CD4-positive, alpha-beta T cell treated with Interferon alpha-2 for 1 hour (primary cell): ENCODE measurements around the gene SORL1.

ENCODE experiments used
- DNase-seq, 2 donors: peaks; one replicate each; pipeline ENCODE4 v3.0.0-alpha.2; 2020 to 2022

The SORL1 gene

DNA sequence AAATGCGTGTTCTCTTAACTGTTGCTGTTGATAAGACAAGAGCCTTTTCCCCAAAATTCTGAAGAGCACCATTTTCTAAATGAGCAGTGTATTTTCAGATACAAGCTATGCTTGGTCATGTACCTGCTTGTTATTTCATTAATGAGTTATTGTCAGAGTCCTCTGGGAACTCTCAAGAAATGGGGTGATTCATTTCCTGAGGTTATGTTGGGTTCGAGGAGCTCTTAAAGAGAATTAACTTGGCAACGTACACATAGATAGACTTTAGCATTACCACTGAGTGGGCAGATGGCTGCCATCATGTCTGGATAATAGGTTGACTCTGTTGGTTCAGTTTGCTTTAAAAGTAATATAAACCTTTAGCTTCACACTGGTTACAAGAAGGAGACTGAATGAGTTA lies 88.5 kb downstream of the SORL1 start:
- no peak for DNase-seq

DNA sequence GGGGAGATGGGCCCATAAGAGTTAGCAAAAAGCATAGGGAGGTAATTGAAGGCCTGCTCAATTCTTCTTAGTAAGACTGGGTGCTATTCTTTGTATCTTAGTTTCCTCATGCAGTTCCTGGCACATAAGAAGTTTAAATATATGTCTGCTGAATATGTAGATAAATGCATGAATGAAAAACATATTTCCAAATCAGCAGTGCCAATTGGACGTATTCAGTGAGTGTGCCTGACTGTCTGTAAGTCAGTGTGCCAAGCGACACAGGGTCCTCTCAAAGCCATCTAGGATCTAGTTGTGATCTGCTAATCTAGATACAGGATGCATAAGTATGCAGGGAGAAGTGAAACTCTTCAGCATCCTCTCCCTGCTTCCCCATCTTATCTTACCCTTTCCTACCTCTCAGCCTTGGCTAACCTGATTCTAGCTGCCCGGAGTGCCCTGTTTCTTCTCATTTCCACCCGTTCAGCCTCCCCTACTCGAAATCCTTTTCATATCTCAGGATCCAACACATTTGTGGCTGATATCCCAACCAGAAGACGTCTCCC lies 91.8 kb downstream of the SORL1 start:
- no peak for DNase-seq

DNA sequence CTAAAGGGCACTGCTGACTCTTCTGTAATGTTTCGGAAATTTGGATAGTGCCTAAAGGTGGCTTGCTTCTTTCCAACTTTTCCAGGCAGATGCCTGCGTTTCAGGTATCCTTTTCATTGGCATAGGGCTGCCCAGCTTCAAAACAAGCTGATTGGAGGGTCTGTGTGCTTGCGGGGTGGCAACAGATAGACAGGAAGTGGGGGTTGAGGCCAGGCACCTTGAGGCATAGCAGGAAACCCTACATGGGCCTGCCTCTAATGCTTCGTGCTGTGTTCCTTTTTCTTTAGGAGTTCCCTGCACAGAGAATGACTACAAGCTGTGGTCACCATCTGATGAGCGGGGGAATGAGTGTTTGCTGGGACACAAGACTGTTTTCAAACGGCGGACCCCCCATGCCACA lies 92.8 kb downstream of the SORL1 start:
- peak in 1 of 2 donors; percentile 41 for DNase-seq

DNA sequence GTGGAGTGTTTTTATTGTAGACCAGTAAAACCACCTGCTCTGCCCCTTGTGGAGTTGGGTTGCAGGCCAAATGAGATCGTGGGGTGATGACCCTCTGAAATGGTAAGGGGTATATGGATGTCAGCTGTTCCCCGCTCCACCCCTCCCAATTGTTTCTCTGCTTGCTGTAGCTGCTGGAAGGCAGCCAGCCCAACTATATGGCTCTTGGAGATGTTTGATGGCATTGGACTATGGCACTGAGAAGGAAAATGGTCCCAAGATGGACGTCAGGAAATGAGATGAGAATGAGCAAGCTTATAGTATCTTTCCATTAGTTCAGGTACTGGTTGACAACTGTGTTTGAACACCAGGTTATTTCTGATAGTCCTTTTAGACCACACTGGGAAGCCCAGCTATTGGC lies 95.5 kb downstream of the SORL1 start:
- DNase-seq, result no peak

DNA sequence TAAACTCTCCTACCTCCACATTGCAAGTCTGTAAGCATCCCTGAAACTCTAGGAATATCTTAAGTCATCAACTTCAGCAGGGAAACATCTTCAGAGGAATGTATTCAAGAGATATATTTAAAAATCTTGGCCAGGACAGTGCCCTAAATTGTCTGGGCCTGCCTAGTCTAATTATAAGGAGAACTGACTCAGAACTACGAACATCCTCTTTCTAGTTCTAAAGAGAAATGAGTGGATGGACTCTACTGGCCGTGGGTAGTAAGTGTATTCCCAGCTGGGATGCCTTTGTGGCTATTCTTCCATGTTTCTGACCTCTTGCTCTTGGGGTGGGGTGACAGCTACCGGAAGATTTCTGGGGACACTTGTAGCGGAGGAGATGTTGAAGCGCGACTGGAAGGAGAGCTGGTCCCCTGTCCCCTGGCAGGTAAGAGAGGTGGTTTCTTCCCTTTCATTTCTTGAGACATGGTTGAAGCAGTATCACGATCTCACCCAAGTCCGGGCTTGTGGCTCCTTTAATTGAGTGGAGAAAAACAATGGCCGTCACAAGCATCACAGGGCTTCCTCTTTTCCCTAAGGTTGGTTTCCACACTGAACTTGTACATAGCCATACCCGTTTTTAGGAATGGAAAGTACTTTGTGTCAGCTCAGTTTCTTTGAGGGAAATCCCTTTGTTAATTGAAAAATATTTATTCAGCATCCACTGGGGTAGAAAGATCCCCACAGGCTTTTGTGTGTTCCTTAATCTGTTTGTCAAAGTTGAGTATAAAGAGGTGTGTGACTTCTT lies 98.3 kb downstream of the SORL1 start:
- DNase-seq, result no peak

DNA sequence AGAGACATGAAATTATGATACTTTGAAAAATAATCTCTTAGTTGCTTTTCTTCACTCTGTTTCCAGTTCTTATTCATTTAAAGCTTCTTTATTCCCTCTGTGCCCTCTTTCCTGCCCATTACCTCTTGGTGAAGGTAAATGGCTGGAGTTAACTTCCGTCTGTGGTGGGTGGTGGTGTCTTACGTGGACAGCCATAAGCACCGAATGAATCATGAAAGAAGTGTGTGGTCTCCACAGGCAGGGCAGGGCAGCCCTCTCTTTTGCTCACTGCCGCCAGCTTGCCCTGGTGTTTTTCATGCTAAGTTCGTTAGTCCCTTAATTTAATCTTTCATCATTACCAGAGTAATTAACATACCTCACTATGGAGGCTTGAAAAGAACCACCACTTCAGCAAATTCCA lies 99.3 kb downstream of the SORL1 start:
- no peak for DNase-seq

DNA sequence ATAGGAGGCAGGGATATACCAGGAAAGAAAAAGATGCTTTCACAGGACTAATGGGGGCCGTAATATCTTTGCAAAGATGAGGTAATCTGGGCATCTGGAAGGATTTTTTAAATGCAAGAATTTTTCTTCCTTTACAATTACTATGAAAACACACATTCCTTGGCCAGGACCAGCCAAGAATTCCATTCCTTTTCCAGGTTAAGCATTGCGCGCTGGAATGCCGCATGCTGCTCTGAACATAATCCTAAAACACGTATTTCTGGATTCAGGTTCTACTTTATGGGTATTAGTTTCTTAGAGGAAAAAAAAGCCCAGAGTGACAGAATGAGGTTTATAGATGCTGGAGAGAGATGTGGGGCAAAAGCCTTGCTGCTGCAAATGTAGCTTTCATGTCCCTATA lies 100.0 kb downstream of the SORL1 start:
- DNase-seq, result no peak

DNA sequence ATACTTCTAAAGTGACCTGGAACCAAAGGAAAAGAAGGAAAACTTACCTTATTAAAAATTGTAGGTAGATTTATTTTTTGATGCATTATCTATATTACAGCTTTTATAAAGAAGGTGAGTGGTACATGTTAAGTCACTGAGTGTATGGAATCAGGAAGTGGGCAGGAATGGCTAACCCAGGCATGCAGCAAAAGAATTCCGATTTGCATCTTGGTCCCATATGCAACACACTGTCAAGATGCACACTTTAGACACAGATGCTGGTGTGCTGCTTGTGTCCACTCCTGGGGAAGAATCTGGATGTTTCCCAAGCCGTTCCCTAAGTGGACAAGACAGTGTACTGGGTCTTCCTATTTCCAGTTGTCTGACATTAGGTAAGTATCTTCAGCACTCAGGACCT lies 100.5 kb downstream of the SORL1 start:
- no peak for DNase-seq

DNA sequence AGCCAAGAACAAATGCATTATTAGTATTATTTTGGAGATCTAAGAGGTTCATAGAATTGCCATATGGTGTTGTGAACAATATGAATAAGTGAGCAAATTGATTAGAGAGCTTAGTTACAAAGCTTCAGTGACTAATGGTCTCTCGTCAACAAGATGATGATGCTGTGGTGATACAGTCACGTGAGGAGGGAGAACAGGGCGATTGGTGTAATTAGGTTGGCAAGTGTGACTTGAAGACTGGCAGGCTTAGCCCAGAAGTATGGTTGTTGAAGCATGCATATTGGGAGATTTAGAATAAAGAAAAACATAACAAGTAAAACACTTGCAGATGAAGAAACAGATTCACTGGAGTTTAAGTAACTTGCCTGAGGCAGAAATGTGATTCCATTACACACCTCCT lies 101.3 kb downstream of the SORL1 start:
- no peak for DNase-seq

DNA sequence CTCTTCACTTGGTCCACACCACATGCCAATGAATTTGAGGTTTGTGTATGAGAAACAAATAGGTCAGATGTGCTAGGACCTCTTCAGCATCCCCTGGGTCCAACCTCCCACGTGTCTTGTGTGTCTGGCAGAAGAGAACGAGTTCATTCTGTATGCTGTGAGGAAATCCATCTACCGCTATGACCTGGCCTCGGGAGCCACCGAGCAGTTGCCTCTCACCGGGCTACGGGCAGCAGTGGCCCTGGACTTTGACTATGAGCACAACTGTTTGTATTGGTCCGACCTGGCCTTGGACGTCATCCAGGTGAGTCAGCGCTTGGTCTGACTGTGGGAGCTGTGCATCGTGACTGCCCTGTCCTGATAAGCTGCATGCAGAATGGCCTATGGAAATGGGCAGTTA lies 101.7 kb downstream of the SORL1 start:
- no peak for DNase-seq

DNA sequence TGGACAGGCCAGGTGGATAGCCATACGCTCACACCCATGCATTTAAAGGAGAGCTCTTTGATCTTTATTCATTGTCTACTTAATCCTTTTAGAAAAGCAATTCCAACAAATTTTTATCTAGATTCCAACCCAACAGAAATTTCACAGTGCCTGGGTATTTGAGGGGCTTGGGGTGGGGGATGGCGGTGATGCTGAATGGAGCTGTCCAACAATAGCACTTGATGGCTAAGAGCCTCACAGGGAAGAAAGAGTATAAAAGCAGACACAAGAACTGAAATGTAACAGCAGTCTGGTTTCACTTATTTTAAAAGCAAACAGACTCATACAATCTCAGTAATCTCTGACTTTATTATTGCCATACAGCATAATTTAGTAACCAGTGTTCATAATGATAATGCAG lies 102.4 kb downstream of the SORL1 start:
- no peak for DNase-seq

DNA sequence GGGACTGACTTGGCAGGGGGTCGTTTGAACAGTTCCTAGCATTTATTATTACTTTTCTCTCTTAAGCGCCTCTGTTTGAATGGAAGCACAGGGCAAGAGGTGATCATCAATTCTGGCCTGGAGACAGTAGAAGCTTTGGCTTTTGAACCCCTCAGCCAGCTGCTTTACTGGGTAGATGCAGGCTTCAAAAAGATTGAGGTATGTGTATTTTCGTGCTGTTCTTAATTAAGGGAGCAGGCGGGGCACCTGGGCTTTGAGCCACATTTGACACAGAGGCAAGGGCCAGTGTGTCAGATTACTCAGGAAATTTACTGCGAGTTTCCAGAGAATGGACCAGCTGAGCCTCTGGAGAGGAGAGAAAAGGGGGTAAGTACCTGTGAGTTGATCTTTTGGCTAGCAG lies 103.0 kb downstream of the SORL1 start:
- no peak for DNase-seq

DNA sequence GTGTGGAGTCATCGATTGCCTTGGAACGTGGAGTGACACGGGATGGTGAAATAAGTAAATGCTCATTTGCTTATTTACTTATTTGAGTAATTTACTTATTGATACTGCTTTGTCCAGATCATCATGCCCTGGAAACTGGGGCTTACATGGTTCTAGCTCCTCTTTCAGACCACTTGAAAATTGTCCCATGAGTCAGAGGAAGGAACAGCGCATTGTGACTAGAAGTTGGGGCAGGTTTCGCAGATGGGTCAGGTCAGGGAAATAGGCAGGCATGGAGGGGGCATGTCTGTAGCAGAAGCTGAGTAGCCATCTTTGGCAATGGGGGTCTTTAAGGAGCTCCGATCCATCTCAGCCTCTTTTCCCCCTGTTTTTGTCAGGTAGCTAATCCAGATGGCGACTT lies 104.8 kb downstream of the SORL1 start:
- DNase-seq, result no peak

DNA sequence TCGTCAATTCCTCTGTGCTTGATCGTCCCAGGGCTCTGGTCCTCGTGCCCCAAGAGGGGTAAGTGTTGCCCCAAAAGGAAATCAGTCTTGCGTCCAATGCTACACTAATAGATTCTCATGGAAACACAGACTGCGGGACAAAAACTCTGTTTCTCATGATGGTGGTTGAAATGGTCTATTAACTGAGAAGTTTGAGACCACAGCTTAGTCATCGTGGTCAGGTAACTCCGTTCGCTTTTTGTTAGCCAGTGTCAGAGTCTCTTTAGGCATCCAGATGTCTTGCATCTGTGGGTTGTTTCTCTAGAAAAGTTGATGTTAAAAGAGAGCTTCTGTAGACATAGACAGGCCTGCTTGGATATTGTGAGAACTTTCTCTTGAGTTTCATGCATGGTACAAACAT lies 105.2 kb downstream of the SORL1 start:
- no peak for DNase-seq

DNA sequence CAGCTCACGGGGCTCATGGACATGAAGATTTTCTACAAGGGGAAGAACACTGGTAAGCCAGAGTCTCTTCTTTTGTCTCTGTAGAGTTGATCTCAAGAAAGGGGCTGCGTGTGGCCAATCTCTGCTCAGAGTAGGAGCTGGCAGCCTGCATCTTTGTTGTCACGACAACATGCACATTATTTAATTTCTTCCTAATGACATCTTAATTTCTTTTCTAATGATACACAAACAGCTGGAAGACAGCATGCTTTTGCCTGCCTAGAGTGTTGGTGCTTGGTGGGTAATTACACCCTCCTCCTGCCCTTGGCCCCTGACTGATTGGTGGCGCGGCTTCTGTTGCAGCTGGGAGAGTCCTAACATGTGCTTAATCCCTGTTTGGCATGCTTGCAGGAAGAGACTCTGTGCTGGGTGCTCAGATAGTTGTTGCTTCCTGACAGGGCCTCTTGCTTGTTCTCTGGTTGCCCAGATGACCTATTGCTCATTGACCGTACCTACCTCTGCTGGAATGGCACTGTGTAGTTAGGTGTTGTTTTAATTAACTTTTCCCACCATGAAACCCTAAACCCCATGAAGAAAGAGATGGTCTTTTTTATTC lies 107.6 kb downstream of the SORL1 start:
- DNase-seq, result no peak

DNA sequence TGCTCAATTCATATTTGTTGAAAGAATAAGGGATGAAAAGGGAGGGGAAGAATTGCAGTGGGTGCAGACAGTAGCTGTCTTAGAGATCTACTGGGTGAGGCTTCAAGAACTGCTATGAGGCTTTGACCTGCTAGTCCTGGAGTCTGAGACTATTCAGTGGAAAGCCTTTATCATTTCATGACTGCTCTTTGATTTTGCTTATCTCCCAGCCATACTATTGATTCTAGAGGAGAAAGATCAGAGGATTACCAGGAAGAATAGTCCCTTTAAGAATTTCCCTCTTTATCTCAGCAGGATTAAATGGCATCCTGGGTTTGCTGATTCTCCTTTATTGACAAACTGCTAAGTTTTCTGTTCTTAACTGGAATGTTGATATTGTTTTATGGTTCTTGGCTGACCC lies 108.1 kb downstream of the SORL1 start:
- no peak for DNase-seq

DNA sequence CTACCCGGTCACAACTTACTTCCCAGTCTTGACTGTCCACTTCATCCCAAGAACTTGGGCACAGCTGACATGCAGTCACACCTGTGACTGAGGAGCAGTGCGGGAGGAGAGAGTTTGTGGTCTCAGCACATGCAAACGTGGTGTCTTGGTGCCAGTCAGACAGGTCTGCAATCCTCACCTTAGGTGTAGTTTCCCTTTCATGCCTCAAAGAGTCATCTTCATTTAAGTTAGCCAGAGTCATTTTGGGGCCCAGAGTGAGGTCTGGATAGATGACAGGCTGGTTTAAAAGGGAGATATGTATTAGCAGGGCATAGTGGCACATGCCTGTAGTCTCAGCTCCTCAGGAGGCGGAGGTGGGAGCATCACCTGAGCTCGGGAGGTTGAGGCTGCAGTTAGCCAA lies 109.1 kb downstream of the SORL1 start:
- DNase-seq, result no peak

DNA sequence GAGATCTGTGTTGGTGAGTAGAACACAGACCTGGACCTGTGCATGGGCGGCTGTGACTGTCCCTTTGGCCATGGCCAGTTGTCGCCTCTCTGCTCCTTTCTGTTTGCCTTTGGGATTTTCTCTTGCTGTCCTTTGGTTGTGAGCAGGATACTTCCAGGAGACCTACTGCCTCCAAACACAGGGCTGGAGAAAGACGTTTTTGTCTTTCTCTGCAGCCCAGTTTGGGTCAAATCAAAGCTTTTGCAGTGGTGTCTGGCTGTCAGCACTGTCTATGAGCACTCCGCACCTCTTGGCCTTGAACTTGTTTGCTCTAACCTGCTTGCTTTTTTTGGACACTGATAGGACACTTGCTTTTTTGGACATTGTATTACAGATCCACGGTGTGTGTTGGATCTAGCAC lies 109.6 kb downstream of the SORL1 start:
- no peak for DNase-seq

DNA sequence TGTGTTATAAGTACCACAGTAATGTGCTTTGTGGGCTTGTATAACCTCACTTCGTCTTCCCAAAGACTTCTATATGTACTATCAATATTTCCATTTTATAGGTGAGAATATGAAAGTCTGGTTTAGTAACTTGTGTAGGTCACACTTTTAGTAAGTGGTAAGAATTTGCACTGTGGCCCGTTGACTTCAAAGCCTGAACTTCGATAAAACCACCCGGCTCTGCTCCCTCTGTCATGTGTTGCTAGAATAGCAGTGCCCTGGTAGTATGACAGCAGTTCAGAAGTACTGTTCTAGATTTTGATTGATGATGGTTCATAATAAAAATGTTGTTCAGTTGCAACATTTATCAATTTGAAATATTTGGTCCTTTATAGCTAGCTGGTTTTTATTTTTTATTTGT lies 110.9 kb downstream of the SORL1 start:
- no peak for DNase-seq

DNA sequence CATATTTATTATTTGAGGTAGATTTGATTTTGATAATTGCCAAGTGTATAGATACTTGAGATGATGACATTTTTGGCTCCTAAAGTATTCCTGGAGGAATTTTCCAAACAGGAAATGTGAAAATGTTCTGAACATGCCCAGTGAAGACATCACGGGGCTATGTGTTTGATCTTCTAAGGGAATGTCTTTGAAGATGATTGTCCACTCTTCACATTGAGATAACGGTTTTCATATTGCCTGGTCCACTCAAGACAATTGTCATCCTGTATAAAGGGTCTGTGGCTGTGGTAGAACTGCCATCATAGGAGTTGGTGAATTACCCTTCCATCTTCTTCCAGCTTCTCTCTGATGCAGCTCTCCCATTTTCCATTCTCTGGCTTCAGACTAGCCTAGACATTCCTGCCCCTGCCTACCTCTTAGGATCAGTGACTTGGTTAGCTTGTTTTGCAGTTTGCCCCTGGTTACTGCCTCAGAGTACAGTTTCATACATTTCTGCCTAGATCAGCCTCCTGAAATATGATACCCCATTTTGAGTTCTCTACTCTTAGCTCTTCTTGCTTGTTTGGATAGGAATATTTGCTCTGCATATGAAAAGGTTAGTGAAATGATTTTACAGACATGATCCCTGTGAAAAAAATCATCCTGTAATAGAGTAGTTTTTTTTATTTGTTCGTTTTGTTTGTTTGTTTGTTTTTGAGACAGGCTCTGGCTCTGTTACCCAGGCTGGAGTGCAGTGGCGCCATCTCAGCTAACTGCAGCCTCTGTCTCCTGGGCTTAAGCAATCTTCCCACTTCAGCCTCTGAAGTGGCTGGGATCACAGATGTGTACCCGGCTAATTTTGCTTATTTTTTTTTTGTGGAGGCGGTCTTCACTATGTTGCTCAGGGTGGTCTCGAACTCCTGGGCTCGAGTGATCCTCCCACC lies 112.0 kb downstream of the SORL1 start:
- DNase-seq, result no peak

DNA sequence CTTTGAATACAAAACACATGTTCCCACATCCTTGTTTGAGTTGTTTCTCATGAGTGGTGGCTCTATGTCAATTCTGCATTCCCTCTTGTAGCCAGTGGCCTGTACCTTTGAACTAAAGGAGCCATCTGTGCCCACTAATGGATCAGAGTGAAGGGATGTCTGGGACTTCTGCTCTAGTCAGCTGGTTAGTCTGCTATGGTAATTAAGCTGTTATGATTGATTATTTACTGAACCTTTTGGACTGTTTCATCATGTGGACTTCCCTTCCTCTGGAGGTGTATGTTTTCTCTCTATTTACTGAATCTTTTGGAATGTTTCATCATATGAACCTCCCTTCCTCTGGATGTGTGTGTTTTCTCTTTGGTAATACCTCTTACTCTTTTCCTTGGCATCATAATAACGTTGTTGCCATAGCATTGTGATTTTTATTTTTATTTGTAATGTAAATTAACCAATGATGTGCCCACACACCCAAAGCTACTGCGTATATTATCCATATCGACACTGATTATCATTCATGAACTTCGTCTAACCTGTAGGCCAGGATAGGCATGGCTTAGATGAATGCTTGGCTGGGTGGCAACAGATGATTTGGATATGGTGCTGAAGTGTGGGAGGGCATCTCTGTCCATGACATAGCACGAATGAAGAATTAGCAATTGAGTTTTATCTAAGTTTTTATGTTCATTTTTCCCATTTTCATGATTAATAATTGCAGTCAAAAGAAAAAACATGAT lies 113.0 kb downstream of the SORL1 start:
- no peak for DNase-seq

DNA sequence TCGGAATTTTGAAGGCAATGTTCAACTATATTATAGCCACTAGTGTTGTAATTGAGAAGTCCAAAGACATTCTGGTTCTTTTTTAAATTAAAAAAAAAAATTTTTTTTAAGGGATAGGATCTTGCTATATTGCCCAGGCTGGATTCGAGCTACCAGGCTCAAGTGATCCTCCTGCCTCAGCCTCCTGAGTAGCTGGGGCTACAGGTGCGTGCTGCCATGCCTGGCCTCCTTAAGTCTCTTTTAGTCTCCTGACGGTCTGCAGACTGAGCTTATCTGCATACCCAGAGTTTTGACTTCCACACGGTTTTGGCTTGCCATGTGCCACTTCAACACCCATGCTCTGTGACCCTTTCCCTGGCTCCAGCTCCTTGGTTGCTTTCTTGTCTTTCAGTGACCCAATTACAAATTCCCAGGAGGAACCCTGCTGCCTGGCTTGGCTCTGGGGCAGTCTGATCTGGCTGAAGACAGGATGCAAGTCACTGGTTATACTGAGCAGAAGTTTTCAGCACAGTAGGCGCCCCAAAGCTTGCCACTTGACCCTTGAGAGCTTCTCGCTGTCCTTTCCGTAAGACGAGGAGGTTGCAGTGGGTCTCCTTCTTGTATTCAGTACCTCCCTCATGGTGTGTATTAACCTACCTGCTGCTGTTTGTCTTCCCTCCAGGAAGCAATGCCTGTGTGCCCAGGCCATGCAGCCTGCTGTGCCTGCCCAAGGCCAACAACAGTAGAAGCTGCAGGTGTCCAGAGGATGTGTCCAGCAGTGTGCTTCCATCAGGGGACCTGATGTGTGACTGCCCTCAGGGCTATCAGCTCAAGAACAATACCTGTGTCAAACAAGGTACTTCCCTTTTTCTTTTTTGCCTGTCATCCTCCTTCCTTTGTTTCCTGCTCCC lies 114.4 kb downstream of the SORL1 start:
- no peak for DNase-seq
